GM03348 (cell line): ENCODE data around the gene LRP1-AS.

Experiments
- DNase-seq: peaks from one replicate; pipeline ENCODE4 v3.0.0; 2012; ENCODE audit warnings: low spot score

LRP1-AS gene

GRCh38 chr12:57146961-57147944, at the start of gene LRP1-AS:
Gene LRP1-AS (minus strand): TSS chr12:57147619.
- DNase-seq, result peak; percentile 44

- DNase-seq, result no peak
Observed at GRCh38 chr12:57196956-57197355, 49.5 kb upstream of the LRP1-AS start.

DNA sequence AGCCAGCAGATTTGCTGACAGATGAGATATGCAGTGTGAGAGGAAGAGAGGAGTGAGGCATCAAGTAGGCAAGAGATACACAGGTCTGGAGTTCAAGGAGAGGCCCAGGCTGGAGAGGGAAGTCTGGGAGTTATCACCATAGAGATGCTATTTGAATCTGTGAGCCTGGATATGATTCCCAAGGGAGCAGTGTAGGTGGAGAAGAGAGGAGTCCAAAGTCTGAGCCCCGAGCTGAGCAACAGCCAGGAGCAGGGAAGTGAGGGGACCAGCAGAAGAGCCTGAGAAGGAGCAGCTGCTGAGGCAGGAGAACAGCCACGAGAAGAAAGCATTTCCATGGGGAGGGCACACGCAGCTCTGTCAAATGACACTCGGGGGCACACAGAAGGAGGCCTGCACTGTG, 49.0 kb upstream of the LRP1-AS start:
- DNase-seq, result no peak

- no peak for DNase-seq
Observed at GRCh38 chr12:57195611-57196371, 48.4 kb upstream of the LRP1-AS start.

DNA sequence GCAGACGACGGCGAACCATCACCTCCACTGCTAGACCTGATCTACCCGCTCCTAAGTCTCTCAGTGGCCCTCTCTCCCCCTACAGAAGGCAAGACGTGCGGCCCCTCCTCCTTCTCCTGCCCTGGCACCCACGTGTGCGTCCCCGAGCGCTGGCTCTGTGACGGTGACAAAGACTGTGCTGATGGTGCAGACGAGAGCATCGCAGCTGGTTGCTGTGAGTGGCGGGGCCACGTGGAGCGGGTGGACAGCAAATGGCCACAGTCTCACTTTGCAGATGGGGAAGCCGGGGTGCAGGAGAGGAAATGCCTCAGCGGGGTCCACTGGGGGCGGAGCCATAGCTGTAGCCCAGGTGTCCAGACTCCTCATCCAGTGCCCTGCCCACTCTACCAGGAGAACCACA, 47.8 kb upstream of the LRP1-AS start:
- no peak for DNase-seq

DNA sequence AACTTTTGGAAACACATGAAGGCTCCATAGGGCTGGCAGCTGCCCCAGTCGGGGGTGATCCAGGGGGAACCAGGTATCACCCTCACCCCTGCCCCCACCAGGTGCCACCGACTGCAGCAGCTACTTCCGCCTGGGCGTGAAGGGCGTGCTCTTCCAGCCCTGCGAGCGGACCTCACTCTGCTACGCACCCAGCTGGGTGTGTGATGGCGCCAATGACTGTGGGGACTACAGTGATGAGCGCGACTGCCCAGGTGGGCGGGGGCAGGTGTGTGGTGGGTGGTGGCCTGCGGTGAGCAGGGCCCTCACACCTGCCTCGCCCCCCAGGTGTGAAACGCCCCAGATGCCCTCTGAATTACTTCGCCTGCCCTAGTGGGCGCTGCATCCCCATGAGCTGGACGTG, 46.8 kb upstream of the LRP1-AS start:
- DNase-seq, result no peak

DNA sequence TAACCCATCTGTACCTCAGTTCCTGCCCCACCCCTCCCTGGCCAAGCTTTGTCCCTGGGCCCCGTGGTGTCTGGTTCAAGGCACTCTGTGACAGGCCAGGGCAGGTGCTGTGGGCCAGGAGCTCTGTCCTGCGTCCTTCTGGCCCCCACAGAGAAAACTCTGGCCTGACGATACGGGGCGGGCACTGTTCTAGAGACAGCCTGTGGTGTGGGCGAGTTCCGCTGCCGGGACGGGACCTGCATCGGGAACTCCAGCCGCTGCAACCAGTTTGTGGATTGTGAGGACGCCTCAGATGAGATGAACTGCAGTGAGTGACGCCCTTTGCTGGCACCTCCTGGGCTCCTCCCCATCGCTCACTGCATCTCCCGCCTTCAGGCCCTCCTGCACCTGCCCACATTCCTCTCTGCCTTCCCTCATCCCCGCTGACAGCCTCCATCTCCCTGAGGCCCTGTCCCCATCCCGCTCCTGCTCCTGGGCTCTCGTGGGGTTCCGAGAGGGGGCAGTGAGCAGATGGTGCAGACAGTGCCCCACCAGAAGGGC, 46.4 kb upstream of the LRP1-AS start:
- no peak for DNase-seq

- DNase-seq, result no peak
Observed at GRCh38 chr12:57192920-57193319, 45.5 kb upstream of the LRP1-AS start.

GRCh38 chr12:57191410-57191809, 44.0 kb upstream of the LRP1-AS start:
- no peak for DNase-seq

DNA sequence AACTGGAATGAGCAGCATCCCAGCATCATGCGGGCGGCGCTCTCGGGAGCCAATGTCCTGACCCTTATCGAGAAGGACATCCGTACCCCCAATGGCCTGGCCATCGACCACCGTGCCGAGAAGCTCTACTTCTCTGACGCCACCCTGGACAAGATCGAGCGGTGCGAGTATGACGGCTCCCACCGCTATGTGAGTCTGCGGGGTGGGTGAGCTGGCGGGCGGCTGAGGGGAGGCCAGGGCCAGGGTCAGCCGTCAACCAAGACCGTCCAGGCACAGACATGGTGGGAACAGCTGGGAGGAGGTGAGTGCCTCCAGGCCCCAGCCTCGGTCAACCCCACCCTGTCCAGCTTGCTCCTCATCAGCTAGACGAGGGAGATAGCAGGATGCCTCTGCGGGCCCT, 43.4 kb upstream of the LRP1-AS start:
- DNase-seq, result no peak

DNA sequence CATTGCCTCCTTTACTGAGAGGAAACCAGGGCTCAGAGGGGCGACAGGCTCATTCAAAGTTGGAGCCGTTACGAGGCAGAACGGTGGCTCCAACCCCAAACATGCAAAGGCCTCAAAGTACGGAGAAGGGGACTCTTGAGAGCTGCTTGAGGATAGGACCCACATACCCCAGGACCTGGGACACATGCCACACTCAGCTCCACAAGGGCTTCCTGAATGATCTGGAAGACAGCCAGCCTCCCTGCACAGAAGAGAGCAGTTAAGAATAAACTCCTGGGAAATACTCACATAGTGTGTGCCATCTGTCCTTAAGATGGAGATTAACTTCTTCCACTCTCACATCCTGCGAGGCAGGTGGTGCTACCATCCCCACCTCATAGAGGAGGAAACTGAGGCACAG, 42.6 kb upstream of the LRP1-AS start:
- DNase-seq, result no peak

- no peak for DNase-seq
Observed at GRCh38 chr12:57188090-57188425, 40.6 kb upstream of the LRP1-AS start.

GRCh38 chr12:57187222-57188089, 40.0 kb upstream of the LRP1-AS start:
- DNase-seq, result no peak

- no peak for DNase-seq
Observed at GRCh38 chr12:57185906-57186508, 38.6 kb upstream of the LRP1-AS start.

DNA sequence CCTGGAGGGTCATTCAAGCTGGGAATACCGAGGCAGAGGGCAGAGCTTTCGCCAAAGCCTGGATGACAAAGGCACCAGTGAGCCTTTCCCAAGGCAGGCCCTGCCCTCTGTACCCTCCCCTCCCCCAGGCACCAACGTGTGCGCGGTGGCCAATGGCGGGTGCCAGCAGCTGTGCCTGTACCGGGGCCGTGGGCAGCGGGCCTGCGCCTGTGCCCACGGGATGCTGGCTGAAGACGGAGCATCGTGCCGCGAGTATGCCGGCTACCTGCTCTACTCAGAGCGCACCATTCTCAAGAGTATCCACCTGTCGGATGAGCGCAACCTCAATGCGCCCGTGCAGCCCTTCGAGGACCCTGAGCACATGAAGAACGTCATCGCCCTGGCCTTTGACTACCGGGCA, 38.0 kb upstream of the LRP1-AS start:
- DNase-seq, result no peak

DNA sequence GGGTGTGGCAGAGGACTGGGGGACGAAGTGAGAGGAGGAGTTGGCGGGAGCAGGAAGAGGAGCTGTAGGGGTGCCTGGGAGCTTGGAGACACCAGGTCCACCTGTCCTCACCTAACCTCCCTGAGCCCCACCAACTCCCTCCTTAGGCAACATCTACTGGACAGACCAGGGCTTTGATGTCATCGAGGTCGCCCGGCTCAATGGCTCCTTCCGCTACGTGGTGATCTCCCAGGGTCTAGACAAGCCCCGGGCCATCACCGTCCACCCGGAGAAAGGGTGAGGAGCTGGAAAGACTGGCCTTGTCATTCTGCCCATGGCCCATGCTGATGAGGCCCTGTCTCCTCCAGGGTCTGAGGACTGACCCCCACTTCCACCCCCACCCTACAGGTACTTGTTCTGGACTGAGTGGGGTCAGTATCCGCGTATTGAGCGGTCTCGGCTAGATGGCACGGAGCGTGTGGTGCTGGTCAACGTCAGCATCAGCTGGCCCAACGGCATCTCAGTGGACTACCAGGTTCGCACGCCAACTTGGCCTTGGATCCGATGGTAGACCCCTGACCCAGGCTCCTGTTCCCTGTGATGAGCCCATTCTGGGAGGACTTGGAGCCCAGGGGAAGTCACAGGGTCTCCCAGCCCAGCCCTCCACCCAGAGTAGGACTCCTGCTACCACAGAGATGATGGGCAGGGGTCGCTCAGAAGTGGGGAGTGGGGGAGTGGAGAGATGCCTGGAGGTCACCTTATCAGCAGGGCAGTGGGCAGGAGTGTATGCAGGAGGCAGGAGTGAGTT, 36.7 kb upstream of the LRP1-AS start:
- no peak for DNase-seq

- DNase-seq, result peak; percentile 89
Observed at GRCh38 chr12:57182918-57183575, 35.6 kb upstream of the LRP1-AS start.

GRCh38 chr12:57181561-57182155, 34.2 kb upstream of the LRP1-AS start:
- peak; percentile 77 for DNase-seq

DNA sequence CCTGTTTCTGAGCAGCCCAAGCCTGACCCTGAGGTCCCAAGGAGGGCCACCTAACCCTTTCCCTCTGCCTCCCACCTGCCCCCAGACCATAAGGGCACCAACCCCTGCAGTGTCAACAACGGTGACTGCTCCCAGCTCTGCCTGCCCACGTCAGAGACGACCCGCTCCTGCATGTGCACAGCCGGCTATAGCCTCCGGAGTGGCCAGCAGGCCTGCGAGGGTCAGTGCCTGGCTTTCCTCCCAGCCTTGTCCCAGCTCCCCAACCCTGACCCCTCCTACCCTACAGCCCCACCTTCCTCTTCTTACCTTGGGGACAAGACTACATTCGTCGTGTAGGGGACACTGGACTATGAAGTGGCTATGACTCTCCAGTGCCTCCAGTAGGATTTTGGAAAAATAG, 33.7 kb upstream of the LRP1-AS start:
- DNase-seq, result no peak
